ENCODE data around the gene SLFN5. TPM values are rescaled to one million over a fixed set of nuclear protein-coding genes. Genes with fewer than 3 reads are reported as not detected.

SLFN5 gene
- total and polyA plus RNA-seq, 2 donors (not counting 1 experiment from before 2014, with no cell fraction given), result 0.82 to 12.5 TPM

- no peak overlapping the region for H3K9ac ChIP-seq (ENCODE audit: low read length)
- H4K20me1 ChIP-seq (ENCODE audit: control insufficient read depth, insufficient read depth, low read length, poor library complexity, severe bottlenecking), result no peaks in the 10 kb centered on the region
- ChIA-PET POLR2A (no interaction called here), CTCF (no interaction called here)
- WGBS (ENCODE audit: insufficient coverage), result no CpG with 5 or more reads among the region's 1 CpG
- DNase-seq (no peak), ATAC-seq (ENCODE audit: low read depth) (no peak)
- peaks cover 0 to 2% (median 0%) of the 10 kb centered on the region in 3 donors for H3K9me3 ChIP-seq (ENCODE audit: control extremely low read depth in 1 of 3, control insufficient read depth in 2 of 3, insufficient read depth in 1 of 3, low read length in 2 of 3)
- no peak overlapping the region for H3K27ac ChIP-seq (ENCODE audit: low read length in 2 of 2)
- intact Hi-C loops (cut with micrococcal nuclease), result no loop called here
- peaks cover 0 to 9% (median 2%) of the 10 kb centered on the region in 4 experiments for H3K27me3 ChIP-seq (replicated peaks in 1 of 4; ENCODE audit: control extremely low read depth in 1 of 4, control insufficient read depth in 3 of 4, insufficient read depth in 4 of 4, low read length in 3 of 4)
- H3K4me2 ChIP-seq (replicated peaks; ENCODE audit: low read depth, low read length, poor library complexity, severe bottlenecking), result no peak overlapping the region
- no peak for TF ChIP-seq CTCF (IDR thresholded peaks at IDR 0.05)
- no peak for TF ChIP-seq EZH2 (IDR thresholded peaks at IDR 0.05; ENCODE audit: borderline replicate concordance, insufficient read depth, low read depth, low read length, poor library complexity, severe bottlenecking)
- no peaks in the 10 kb centered on the region for H3K9me3 Mint-ChIP-seq (ENCODE audit: insufficient read depth)
- H2AFZ ChIP-seq (ENCODE audit: insufficient read depth, low read depth, low read length, poor library complexity, severe bottlenecking), result no peak overlapping the region
- H3K36me3 ChIP-seq (replicated peaks in 1 of 2; ENCODE audit: control extremely low read depth in 1 of 2, control insufficient read depth in 1 of 2, extremely low read depth in 1 of 2, insufficient read depth in 2 of 2, low read length in 1 of 2), result no peaks in the 10 kb centered on the region
- H3K4me1 Mint-ChIP-seq, result no peaks in the 10 kb centered on the region
- no peak overlapping the region for H3K27ac Mint-ChIP-seq
- H3K27me3 Mint-ChIP-seq, result peaks cover 36% of the 10 kb centered on the region
- no peak overlapping the region for H3K4me3 Mint-ChIP-seq
- H3K4me1 ChIP-seq (ENCODE audit: control insufficient read depth in 2 of 2, insufficient read depth in 2 of 2, low read length in 2 of 2), result no peaks in the 10 kb centered on the region
- no peak overlapping the region for H3K4me3 ChIP-seq (ENCODE audit: control extremely low read depth in 1 of 5, extremely low read depth in 1 of 5, insufficient read depth in 1 of 5, low read depth in 2 of 5, low read length in 4 of 5)
- no peaks in the 10 kb centered on the region for H3K79me2 ChIP-seq (ENCODE audit: control insufficient read depth, insufficient read depth, low read length)
These were observed 51.9 kb downstream of the SLFN5 start for GRCh38 chr17:35294756-35295155.

GRCh38 chr17:35295686-35296085 is 52.8 kb downstream of the SLFN5 start:
- peaks cover 38% of the 10 kb centered on the region for H3K27me3 Mint-ChIP-seq
- WGBS (ENCODE audit: insufficient coverage), result no CpG with 5 or more reads among the region's 1 CpG
- POLR2A ChIA-PET, result no interaction called here
- DNase-seq, result no peak
- CTCF ChIA-PET, result no interaction called here
- Histone ChIP-seq H4K20me1 (ENCODE audit: control insufficient read depth, insufficient read depth, low read length, poor library complexity, severe bottlenecking) (no peaks in the 10 kb centered on the region), H3K4me2 (replicated peaks; ENCODE audit: low read depth, low read length, poor library complexity, severe bottlenecking) (no peak overlapping the region), H3K4me1 (ENCODE audit: control insufficient read depth in 2 of 2, insufficient read depth in 2 of 2, low read length in 2 of 2) (no peaks in the 10 kb centered on the region), H3K27me3 (replicated peaks in 1 of 4; ENCODE audit: control extremely low read depth in 1 of 4, control insufficient read depth in 3 of 4, insufficient read depth in 4 of 4, low read length in 3 of 4) (peaks cover 0 to 9% (median 2%) of the 10 kb centered on the region in 4 experiments), H3K4me3 (ENCODE audit: control extremely low read depth in 1 of 5, extremely low read depth in 1 of 5, insufficient read depth in 1 of 5, low read depth in 2 of 5, low read length in 4 of 5) (no peak overlapping the region), H3K9ac (ENCODE audit: low read length) (no peak overlapping the region), H3K79me2 (ENCODE audit: control insufficient read depth, insufficient read depth, low read length) (no peaks in the 10 kb centered on the region), H3K27ac (ENCODE audit: low read length in 2 of 2) (no peak overlapping the region), H3K36me3 (replicated peaks in 1 of 2; ENCODE audit: control extremely low read depth in 1 of 2, control insufficient read depth in 1 of 2, extremely low read depth in 1 of 2, insufficient read depth in 2 of 2, low read length in 1 of 2) (no peaks in the 10 kb centered on the region), H3K9me3 (ENCODE audit: control extremely low read depth in 1 of 3, control insufficient read depth in 2 of 3, insufficient read depth in 1 of 3, low read length in 2 of 3) (peaks cover 0 to 4% (median under 1%) of the 10 kb centered on the region in 3 donors), H2AFZ (ENCODE audit: insufficient read depth, low read depth, low read length, poor library complexity, severe bottlenecking) (no peak overlapping the region)
- no peak overlapping the region for H3K27ac Mint-ChIP-seq
- no peak overlapping the region for H3K4me3 Mint-ChIP-seq
- ATAC-seq (ENCODE audit: low read depth), result no peak
- H3K9me3 Mint-ChIP-seq (ENCODE audit: insufficient read depth), result no peaks in the 10 kb centered on the region
- TF ChIP-seq EZH2 (IDR thresholded peaks at IDR 0.05; ENCODE audit: borderline replicate concordance, insufficient read depth, low read depth, low read length, poor library complexity, severe bottlenecking), result no peak
- TF ChIP-seq CTCF (IDR thresholded peaks at IDR 0.05), result no peak
- no peaks in the 10 kb centered on the region for H3K4me1 Mint-ChIP-seq
- intact Hi-C loops (cut with micrococcal nuclease), result no loop called here
